IPS DF 6.9 (cell line): ENCODE measurements around the gene KIAA0319L.

ENCODE experiments used
- DNase-seq: peaks from one replicate; pipeline ENCODE4 v3.0.0-alpha.2; 2013; ENCODE audit warnings: low read depth, low spot score
- H3K27ac ChIP-seq: one replicate; pipeline ENCODE4 v1.5.1; 2013; ENCODE audit warnings: low read length, control low read depth
- H3K27me3 ChIP-seq: 2 replicates; pipeline ENCODE4 v1.6.1; 2013; ENCODE audit warnings: mild to moderate bottlenecking, low read length; ENCODE audit not compliant: control insufficient read depth, insufficient read depth
- H3K36me3 ChIP-seq: 2 replicates; pipeline ENCODE4 v1.6.1; 2013; ENCODE audit warnings: low read length; ENCODE audit not compliant: control insufficient read depth, insufficient read depth
- H3K4me1 ChIP-seq: 2 replicates; pipeline ENCODE4 v1.6.1; 2013; ENCODE audit warnings: low read length; ENCODE audit not compliant: control insufficient read depth, insufficient read depth
- H3K4me3 ChIP-seq: 2 replicates; pipeline ENCODE4 v1.5.1; 2013; ENCODE audit warnings: mild to moderate bottlenecking, low read length
- H3K9me3 ChIP-seq: 2 replicates; pipeline ENCODE4 v1.6.1; 2013; ENCODE audit warnings: low read length, inconsistent platforms; ENCODE audit not compliant: control insufficient read depth, insufficient read depth
- WGBS: extraction: QIAGEN DNeasy Blood & Tissue Kit; methylation state at CpG from one replicate; pipeline ENCODE4 v1.1.7; 2013; ENCODE audit warnings: mixed read lengths, missing lambda C conversion rate; ENCODE audit not compliant: insufficient read length, insufficient coverage; 5-methylcytosine and 5-hydroxymethylcytosine counted together

KIAA0319L gene

GRCh38 chr1:35564037-35564883 is 7.1 kb upstream of the KIAA0319L start:
- Histone ChIP-seq H3K27me3 (no peaks in the 10 kb centered on the region), H3K27ac (no peak overlapping the region), H3K4me1 (no peaks in the 10 kb centered on the region), H3K36me3 (peaks cover 28% of the 10 kb centered on the region), H3K9me3 (no peaks in the 10 kb centered on the region), H3K4me3 (no peak overlapping the region)
- no peak for DNase-seq
- WGBS, result no CpG with 5 or more reads among the region's 9 CpGs

- H3K27me3 ChIP-seq, result no peaks in the 10 kb centered on the region
- WGBS, result no CpG with 5 or more reads among the region's 12 CpGs
- no peak for DNase-seq
- no peaks in the 10 kb centered on the region for H3K4me1 ChIP-seq
- no peak overlapping the region for H3K4me3 ChIP-seq
- no peaks in the 10 kb centered on the region for H3K9me3 ChIP-seq
- peaks cover 28% of the 10 kb centered on the region for H3K36me3 ChIP-seq
- no peak overlapping the region for H3K27ac ChIP-seq
Observed at GRCh38 chr1:35563166-35563565, 6.0 kb upstream of the KIAA0319L start.

GRCh38 chr1:35561972-35562680 is 4.9 kb upstream of the KIAA0319L start:
- Histone ChIP-seq H3K36me3 (peaks cover 28% of the 10 kb centered on the region), H3K9me3 (no peaks in the 10 kb centered on the region), H3K27ac (no peak overlapping the region), H3K4me3 (no peak overlapping the region), H3K4me1 (no peaks in the 10 kb centered on the region), H3K27me3 (no peaks in the 10 kb centered on the region)
- no peak for DNase-seq
- WGBS, result no CpG with 5 or more reads among the region's 15 CpGs

GRCh38 chr1:35561297-35561971 is 4.2 kb upstream of the KIAA0319L start:
- no peak overlapping the region for H3K4me3 ChIP-seq
- no peak overlapping the region for H3K27ac ChIP-seq
- no peak for DNase-seq
- no peaks in the 10 kb centered on the region for H3K4me1 ChIP-seq
- WGBS, result 100% methylated on average over 3 of the region's 11 CpGs
- H3K9me3 ChIP-seq, result no peaks in the 10 kb centered on the region
- H3K36me3 ChIP-seq, result peaks cover 24% of the 10 kb centered on the region
- no peaks in the 10 kb centered on the region for H3K27me3 ChIP-seq

- WGBS, result no CpG with 5 or more reads among the region's 44 CpGs
- no peak for DNase-seq
- no peaks in the 10 kb centered on the region for H3K4me1 ChIP-seq
- H3K27me3 ChIP-seq, result no peaks in the 10 kb centered on the region
- no peak overlapping the region for H3K27ac ChIP-seq
- no peaks in the 10 kb centered on the region for H3K9me3 ChIP-seq
- H3K4me3 ChIP-seq, result no peak overlapping the region
- peaks cover 24% of the 10 kb centered on the region for H3K36me3 ChIP-seq
Observed at GRCh38 chr1:35560256-35561225, 3.3 kb upstream of the KIAA0319L start.

GRCh38 chr1:35559317-35559944 is 2.2 kb upstream of the KIAA0319L start:
- H3K4me3 ChIP-seq, result no peak overlapping the region
- no peak for DNase-seq
- no CpG with 5 or more reads among the region's 7 CpGs for WGBS

GRCh38 chr1:35558374-35559316 is 1.4 kb upstream of the KIAA0319L start:
- Histone ChIP-seq H3K27ac (no peak overlapping the region), H3K9me3 (no peaks in the 10 kb centered on the region), H3K36me3 (peaks cover 21% of the 10 kb centered on the region), H3K27me3 (no peaks in the 10 kb centered on the region), H3K4me1 (peaks cover 3% of the 10 kb centered on the region; the same call in 1 of the 2 replicates), H3K4me3 (peak overlapping the region; percentile 87; the same call in 1 of the 2 replicates)
- no peak for DNase-seq
- WGBS, result no CpG with 5 or more reads among the region's 26 CpGs

More at GRCh38 chr1:35559317-35559944, 2.2 kb upstream of the KIAA0319L start:
- Histone ChIP-seq H3K9me3 (no peaks in the 10 kb centered on the region), H3K36me3 (peaks cover 24% of the 10 kb centered on the region), H3K27me3 (no peaks in the 10 kb centered on the region), H3K27ac (no peak overlapping the region), H3K4me1 (peaks cover 3% of the 10 kb centered on the region; the same call in 1 of the 2 replicates)

GRCh38 chr1:35557611-35558373 is 589 bp upstream of the KIAA0319L start, which contains the start of gene NCDN:
Gene NCDN (plus strand): TSS chr1:35557799. CDS start chr1:35558191, 392 bp downstream.
- Histone ChIP-seq H3K4me1 (peaks cover 3% of the 10 kb centered on the region; the same call in 1 of the 2 replicates), H3K36me3 (peaks cover 21% of the 10 kb centered on the region), H3K27me3 (no peaks in the 10 kb centered on the region), H3K9me3 (no peaks in the 10 kb centered on the region), H3K4me3 (peak within 1 kb of the TSS; percentile 87), H3K27ac (no peak within 1 kb of the TSS)
- no CpG with 5 or more reads among the region's 58 CpGs for WGBS
- peak; percentile 94 for DNase-seq
